ENCODE measurements around the gene NPC1.

Gene NPC1

DNA sequence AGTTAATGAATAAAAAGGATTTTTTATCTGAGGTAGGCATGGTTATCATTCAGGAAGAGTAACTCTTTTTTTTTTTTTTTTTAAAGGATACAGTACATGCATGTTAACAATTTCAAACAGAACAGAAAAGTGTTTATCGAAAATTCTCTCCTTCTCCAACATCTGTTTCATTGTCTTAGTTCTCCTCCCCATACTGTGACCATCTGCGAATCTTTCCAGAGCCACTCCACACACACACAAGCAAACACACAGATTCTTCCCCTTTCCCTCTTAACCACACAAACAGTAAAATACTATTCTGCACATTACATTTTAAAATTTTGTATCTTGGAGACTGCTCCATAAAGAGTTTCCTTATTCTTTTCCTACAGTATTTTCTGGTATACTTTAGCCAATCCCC lies 38.0 kb downstream of the NPC1 start:
- no peak for DNase-seq (ENCODE audit: low spot score)

DNA sequence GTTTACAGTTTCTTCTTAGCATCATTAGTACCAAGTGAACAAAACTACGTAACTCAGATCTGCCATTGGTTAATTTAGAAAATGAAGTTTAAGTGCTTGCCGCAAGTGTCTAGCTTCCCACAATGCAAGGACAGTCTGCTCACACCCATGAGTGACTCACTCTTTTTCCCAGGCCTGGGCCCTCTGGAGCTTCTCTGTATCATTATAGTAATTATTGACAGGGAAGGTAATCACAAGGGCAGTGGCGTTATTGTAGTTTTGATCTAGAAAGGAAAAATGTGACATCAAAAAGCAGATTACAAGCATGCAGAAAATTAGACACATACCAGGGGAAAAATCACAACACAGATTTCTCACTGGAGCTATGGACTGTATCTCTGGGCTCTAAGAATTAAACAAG lies 38.5 kb downstream of the NPC1 start:
- no peak for DNase-seq (ENCODE audit: low spot score)

DNA sequence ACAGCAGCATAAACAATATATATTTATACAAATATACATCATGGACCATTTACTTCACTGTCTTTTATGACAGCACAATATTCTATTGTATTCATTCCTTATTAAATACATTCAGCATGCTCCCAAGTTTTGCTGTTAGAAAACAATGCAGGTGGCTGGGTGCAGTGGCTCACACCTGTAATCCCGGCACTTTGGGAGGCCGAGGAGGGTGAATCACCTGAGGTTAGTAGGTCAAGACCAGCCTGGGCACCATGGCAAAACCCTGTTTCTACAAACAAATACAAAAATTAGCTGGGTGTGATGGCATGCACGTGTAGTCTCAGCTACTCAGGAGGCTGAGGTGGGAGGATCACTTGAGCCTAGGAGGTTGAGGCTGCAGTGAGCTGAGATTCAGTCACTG lies 39.0 kb downstream of the NPC1 start:
- no peak for DNase-seq (ENCODE audit: low spot score)

DNA sequence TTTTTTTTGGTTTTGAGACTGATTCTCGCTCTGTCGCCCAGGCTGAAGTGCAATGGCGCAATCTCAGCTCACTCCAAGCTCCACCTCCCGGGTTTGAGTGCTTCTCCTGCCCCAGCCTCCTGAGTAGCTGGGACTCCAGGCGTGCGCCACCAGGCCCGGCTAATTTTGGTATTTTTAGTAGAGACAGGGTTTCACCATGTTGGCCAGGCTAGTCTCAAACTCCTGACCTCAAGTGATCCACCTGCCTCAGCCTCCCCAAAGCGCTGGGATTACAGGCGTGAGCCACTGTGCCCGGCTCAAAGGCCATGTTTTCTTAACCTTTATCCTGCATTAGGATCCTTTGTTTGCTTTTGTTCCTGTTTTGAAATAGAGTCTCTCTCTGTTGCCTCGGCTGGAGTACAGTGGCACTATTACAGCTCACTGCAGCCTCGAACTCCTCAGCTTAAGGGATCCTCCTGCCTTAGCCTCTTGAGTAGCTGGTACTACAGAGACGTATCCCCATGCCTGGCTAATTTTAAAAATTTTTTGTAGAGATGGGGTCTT lies 41.0 kb downstream of the NPC1 start:
- DNase-seq (ENCODE audit: low spot score): no peak

DNA sequence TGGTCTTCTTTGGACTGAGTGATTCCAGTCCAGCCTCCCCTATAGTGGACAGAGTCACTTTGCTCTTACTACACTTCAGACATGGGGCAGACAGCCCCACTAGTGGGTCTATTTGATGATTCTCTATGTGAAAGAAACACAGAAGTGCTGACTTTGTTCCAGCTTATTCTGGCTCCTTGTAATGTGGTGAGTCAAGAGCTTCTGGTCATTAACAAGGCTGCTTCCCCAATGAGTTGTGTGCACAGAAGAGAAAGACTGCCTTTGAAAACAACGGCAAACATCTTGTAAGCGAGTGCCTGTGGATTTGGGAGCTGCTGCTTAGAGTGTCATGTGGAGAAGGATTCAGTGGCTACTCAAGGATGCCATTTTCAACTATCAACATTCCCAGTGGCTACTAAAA lies 43.8 kb downstream of the NPC1 start:
- no peak for DNase-seq (ENCODE audit: low spot score)

DNA sequence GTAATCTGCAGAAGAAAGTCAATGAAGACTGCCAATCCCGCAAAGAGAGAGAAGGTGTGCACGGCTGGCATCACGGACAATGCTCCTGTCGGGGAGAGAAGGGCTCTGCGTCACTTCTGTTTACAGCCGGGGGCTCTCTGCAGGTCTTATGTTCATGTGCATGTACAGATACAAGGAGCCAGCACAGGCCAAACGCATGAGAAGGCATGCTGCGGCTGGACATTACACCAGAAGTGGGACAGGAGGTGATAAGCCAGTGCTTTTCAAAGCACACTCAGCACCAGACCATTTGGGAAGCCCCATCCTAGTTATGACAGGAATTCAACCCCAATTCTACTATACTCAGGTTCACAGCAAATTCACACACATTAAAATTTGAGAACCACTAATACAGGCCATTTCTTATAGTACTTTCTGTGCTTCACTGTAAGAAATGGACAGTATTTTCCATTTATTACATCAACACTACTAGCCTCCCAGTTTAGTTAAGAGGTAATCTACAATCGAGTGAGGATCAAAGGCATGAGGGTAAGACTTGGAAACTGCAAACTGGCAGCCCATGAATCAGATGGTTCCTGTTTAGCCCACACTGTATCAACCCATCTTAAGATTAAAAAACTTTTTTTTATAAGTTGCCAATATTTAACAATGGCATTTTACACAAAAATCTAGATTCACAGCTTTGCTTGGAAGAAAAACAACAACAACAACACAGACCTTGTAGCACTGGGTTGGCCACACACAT lies 44.8 kb downstream of the NPC1 start:
- no peak for DNase-seq (ENCODE audit: low spot score)

DNA sequence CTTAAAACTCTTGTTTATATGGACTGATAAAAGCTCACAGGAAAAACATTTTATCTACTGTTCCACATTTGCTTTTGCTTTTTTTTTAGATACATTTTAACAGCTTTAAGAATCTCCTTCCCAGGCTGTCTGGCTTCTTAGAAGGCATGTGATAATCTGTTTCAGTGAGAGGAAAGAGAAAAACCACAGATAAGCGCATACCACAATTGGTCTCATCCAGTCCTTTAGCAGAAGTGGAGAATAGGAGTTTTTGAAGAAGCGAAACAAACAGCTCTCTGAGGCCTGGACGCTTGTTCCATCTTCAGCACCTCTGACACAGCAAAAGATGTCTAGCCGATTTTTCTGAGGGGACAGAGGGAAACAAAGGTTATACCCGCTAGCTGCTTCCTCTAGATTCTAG lies 45.4 kb downstream of the NPC1 start:
- peak; percentile 51 for DNase-seq (ENCODE audit: low spot score)

DNA sequence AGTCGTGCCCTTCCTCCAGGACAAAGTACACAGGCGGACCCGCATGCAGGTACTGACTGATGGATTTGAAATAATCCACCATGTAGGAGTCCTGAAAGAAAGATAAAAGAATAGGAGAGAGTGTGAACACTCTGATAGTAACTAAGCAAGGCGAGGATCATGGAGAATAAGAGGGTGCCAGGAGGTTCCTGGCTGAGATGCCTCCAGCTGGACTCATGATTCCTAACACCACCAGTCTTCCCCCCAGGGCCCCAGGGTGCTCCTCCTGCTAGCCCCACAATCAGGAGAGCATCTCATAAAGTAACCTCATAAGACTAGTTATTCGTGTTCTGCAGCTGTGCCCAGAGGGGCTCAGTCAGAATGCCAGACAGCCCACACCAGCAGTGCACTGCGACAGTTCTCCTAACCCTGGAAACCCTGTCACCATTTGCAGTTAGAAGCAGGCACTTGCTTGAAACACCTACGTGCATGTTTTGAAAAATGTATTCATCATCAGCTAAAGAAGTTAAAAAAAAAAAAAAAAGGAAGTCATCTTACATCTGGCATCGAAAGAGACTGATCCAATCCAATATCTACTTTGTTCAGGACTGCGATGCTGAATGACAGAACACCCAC lies 46.3 kb downstream of the NPC1 start:
- no peak for DNase-seq (ENCODE audit: low spot score)

DNA sequence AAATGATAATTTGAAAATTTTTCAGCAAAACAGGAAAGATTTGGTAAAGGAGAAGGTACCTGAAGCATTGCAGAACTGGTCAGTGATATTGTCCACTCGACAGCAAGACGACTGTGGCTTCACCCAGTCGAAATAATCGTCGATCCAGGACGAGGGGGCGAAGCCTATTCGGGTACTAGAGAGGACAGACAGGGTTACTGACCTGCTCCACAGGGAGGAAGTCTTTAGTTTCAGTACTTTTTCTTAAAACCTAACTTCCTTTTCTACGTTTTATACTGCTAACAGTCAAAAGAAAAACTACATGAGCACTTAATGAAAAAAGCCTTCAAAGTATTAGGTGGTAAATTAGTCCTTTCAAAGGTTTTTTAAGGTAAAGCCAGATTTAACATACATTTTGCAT lies 47.0 kb downstream of the NPC1 start:
- DNase-seq (ENCODE audit: low spot score): no peak

DNA sequence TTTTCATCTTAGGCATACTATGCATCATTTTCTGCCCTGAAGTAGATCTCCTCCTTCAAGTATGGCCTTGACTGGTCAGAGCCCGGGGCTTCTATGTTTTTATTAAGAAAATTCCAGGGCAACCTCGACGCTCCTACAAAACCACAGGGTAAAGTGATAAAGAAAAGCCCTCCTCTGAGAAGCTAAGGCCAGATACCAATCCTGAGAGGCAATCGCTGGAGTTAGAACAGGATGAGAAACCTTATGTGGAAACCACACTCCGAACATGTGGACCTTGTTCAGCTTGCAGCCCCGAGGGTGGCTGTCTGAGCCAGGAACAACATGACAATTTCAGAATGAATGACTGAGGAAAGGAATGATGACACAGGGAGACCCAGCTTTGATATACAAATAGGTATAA lies 47.4 kb downstream of the NPC1 start:
- no peak for DNase-seq (ENCODE audit: low spot score)

DNA sequence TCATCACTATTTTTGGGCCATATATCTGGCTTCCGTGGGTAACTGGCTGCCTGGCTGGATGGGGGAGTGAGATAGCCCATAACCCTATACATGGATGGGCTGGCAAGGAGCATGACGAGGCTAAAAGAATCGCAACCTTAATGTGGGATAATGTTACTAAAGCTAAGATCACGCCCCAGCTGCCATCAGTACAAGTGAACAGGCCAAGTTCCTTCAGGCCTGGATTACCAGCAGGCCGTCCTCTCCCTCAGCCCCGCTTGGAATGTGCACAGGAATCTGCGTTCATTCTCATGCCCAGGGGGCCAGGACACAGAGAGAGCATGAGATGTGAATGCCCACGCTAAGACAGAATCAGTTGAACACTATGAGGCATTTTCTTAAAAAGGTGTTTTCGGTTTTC lies 48.3 kb downstream of the NPC1 start:
- DNase-seq (ENCODE audit: low spot score): no peak

DNA sequence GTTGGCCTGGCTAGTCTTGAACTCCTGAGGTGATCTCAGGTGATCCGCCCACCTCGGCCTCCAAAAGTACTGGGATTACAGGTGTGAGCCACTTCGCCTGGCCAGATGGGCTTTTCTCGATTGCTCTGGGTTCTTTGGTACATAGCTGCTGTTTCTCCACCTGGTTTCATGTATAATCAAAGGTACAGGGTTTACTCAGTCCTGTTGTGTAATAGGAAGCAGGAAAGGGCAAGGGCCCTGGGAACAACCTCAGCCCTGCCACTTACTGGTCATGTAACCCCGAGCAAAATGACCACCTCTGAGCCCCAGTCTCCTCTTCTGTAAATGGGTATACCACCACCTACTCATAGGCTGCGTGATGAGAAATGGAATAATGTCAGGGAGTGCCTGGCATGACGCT lies 49.0 kb downstream of the NPC1 start:
- no peak for DNase-seq (ENCODE audit: low spot score)

DNA sequence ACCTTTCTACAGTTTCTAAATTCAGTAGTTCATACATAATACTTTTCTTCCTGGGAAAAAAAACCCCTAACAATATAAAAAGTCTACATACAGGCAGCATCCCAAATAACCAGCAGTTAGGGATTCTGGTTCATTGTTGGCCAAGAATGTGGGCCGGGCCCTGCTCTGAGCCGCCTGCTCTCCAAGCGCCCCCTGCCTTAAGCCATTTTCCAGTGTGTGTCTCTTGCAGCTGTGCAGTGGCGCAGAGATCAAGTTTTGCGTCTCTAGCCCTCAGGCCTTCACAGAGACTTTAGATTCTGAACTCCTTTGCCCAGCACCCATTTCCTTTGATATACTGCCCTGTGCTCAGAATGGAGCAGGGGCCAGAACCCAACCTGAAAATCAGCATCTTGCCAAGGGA lies 50.1 kb downstream of the NPC1 start:
- DNase-seq (ENCODE audit: low spot score): no peak

DNA sequence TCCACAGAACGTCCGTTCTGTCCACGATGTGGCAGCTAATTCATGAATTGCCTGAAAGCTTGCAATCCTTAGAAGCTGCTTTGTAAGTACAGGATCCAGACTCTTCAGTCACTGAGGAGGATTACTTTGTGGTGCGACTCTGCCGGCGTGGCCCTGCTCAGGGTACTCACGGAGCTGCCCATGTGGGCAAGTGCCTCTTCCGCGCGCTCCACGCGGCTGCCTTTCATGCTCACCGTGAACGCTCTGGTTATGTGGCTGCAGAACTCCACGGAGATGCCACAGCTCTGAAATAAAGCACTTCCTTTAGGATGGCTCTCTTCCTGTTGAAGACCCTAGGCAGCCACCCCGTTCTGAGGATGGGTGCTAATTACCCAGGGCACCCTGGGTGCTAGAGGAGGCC lies 52.0 kb downstream of the NPC1 start:
- no peak for DNase-seq (ENCODE audit: low spot score)

DNA sequence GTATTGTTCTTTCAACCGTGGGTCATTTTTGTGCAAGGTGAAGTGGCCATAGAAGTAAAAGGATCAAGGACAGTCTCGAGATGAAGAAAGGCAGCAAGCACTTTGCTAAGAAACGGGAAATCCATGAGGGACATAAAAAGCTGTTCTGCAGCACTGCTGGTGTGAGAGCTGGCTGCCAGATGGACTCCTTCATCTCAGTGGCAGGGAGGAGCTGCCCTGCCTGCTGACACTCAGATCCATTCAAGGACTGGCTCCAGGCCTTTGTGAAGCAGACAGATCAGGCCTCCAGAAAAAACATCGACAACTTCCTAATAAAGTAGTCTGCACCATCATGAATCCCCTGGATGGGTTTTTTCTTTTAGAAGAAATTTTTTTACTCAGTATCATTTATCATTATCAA lies 53.5 kb downstream of the NPC1 start:
- no peak for DNase-seq (ENCODE audit: low spot score)

DNA sequence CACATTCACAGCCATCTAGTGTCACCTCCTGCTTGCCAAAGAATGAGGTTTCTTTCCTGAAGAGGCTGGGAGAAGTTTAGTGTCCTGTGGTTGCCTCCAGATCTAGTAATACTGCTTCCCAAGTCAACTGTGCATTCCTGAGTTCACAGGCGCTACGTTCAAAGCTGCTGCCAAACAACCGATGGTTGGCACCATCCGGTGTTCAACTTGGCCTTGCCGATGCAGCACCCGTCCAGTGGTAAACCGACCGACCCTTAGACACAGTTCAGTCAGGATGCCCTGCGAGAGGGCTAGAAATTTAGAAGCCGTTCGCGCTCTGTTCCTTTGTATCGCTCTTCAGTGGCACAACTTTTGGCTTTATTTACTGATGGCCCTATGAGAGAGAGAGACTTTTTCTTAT lies 54.4 kb downstream of the NPC1 start:
- DNase-seq (ENCODE audit: low spot score): no peak

DNA sequence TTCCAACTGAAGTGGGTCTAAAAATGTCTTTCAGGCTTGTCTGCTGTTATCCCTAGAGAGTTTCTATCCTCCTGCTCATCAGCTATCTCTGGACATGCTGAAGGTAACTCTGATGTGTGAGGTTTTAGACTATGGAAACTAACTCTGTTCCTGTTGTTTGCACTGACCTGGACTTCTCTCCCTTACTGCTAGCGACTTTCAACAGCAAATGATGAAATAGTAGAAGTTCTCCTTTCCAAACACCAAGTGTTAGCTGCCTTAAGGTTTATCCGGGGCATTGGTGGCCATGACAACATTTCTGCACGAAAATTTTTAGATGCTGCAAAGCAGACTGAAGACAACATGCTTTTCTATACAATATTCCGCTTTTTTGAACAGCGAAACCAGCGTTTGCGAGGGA lies 56.1 kb downstream of the NPC1 start:
- DNase-seq (ENCODE audit: low spot score): no peak

DNA sequence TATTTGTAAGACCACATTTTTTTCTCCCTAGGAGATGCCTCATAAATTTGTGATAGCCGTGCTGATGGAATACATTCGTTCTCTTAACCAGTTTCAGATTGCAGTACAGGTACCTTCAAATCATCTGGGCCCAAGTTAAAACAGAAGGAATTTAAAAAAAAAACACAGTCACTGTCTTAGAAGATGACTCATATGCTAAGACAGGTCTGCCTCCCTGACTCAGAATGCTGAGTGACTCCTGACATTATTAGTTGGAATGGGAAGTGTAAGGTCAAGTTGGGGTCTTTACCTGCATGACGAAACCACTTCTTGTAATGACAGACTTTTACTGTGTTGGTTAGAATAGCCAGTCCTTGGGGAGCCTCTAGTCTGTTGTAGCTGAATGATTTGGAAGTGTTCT lies 56.7 kb downstream of the NPC1 start:
- peak; percentile 43 for DNase-seq (ENCODE audit: low spot score)

DNA sequence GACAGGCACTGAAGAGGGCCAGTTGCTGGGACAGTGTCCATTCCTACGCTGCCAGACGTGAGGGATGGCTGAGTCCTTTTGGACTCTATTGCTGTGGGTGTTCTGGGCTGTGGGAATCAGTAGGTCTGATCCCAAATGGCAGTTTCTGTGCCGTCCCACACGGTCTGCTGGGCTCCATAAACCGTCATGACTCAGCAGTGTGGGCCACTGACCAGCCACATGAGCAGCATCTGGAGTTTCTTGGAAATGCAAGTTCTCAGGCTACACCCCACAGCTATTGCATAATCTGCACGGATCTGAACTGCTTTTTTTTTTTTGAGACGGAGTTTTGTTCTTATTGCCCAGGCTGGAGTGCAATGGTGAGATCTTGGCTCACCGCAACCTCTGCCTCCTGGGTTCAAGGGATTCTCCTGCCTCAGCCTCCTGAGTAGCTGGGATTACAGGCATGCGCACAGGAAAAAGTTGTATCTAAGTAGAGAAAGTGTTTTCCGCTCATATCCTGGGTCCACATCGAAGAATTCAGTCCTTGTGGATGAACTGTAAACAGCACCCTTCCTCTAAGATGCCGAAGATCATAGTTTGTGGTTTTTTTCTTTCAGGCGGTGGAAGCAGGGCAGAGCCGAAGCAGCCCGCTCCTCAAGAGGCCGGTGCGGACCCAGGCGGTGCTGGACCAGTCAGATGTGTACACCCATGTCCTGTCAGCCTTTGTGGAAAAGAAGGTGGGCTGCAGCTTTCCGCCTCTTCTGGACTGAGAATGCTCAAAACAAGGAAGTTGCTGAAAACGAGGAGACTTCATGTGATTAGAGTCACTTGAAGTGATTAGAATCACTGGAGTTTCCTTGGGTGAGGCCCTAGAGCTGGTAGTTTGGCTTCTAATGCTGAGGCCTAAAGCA lies 57.5 kb downstream of the NPC1 start:
- DNase-seq (ENCODE audit: low spot score): no peak

DNA sequence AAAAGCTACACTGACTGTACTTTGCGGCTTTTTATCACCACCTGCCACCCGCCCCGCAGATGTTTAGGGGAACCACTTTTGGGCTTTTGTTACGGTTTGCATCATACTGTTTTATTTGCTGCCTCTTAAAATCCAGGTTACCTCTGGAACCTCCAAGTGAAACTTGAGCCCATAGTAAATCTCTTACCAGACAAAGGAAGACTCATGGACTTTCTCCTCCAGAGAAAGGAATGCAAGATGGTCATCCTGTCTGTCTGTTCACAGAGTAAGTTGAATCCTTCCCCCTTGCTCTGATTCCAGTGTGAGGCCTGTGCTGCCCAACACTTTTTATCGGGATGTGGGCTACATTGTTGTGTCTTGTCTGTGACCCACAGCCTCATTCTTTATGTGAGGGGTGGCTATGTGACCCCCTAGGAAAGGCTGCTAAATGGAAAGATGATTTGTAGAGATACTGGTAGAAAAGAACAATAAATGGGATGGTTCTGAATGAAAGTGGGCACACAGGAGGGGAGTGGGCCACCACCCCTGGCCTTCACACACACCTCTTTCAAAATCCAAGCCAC lies 59.7 kb downstream of the NPC1 start:
- no peak for DNase-seq (ENCODE audit: low spot score)

DNA sequence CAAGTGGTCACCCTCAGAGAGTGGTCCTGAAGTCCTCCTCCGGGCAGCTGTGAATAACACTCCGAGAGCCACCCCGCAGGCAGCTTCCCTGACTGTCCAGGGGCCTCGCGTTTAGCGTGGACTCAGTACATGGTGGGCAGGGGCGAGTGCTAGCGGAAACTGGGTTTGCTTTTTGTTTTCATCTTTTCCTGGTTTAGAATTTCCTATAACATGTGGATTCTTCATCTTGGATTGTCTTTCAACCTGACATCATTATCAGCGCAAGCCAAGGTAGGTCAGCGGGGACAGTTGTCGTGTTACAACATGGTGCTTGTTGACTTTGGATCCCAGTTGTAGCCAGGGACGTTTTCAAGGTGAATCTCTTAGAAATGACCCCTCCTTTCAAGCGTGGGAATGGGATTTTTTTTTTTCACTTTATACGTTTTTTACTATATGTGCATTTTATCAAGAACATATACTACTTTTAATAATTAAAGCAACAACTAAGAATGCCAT lies 62.0 kb downstream of the NPC1 start:
- DNase-seq (ENCODE audit: low spot score): no peak

DNA sequence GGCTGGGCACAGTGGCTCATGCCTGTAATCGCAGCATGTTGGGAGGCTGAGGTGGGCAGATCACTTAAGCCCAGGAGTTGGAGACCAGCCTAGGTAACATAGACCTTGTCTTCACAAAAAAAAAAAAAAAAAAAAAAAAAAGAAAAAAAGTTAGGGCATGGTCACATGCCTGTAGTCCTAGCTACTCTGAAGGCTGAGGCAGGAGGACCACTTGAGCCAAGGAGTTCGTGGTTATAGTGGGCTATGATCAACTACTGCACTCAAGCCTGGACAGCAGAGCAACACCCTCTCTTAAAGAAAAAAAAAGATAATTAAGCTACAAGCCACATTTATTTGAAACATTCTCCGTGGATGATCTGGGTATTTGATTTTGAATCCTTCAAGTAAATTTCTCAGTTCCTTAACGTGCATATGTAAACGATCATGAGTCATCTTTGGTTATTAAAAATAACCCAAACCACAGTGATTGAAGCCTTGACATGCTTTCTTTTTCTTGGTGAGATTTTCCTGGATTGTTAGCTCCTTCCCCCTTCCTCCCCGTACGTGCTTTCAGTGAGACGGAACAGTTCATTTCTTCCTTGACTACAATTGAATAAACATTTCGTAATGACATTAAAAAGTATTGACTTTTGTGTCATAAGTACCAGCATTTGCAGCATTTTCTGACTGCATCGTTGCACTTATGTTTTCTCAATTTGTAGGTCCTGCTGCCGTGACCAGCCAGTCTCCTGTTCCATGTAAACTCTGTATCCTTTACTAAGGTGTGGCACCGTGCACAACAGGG lies 62.7 kb downstream of the NPC1 start:
- no peak for DNase-seq (ENCODE audit: low spot score)

All from activated CD4-positive, alpha-beta T cell treated with anti-CD3 and anti-CD28 coated beads, Interleukin-2, Interleukin-4, amounts not matched to agents 100 ng/mL and 50 ng/mL, durations not matched to agents 16 hours and 8 hours (primary cell).